ENCODE results near the gene EGLN2. TPM values are rescaled to one million over a fixed set of nuclear protein-coding genes. Genes with fewer than 3 reads are reported as not detected.

EGLN2 gene
- total and polyA plus RNA-seq, 9 of the 15 experiments (the other 6 are each of a cell fraction or from before 2014, with no cell fraction given), result 9.6 to 114 (median 71.0) TPM

DNA sequence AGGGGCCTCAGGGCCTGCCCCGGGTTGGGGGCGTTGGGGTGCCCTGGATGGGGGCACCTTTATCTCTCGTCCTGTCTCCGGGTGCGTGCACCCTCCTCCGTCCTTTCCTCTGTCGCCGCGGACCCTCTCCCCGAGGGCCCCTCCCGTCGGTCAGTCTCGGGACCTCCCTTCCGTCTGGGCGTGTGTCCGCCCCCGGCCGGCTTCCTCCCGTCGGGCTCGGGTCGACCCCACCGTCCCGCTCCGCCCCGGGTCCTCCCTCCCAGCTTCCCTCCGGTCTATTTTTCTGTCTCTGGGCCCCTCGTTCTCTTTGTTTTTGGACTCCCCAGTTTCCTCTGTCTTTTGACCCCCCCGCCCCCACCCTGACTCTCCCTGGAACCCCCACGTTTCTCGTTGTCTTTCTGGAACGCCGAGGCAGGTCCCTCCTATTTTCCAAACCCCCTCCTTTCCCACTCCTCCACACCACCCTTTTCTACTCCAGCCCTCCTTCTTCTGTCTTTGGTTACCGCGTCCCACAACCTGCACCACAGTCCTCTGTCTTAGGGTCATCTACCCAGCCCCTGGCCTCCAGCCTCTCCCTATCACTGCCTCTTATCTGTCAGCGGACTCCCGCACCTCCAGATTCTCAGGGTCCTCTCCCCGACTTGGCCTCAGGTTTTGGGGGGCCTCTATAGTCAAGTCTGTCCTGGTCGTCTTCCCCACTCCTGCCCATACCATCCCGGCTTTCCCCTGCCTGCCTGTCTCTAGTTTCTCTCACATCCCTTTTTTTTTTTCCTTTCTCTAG lies 757 bp downstream of the EGLN2 start (continued):
- TF ChIP-seq RBM34 (IDR thresholded peaks at IDR 0.05; ENCODE audit: borderline replicate concordance, insufficient read depth, low read length) (no peak), ZNF717 (CRISPR knock-in tag; IDR thresholded peaks at IDR 0.05) (no peak), IRF2 (CRISPR knock-in tag; IDR thresholded peaks at IDR 0.05) (no peak), TAF1 (IDR thresholded peaks at IDR 0.05; ENCODE audit: control insufficient read depth, extremely low read depth, insufficient read depth, low read length, severe bottlenecking) (peak; percentile 41), ELF2 (CRISPR knock-in tag; IDR thresholded peaks at IDR 0.05) (no peak), SREBF1 (IDR thresholded peaks at IDR 0.05; ENCODE audit: borderline replicate concordance, low read depth, low read length) (no peak), GABPB1 (CRISPR knock-in tag; IDR thresholded peaks at IDR 0.05) (no peak), POLR2G (IDR thresholded peaks at IDR 0.05; ENCODE audit: low read depth, low read length) (peak; percentile 67), SMARCC2 (IDR thresholded peaks at IDR 0.05; ENCODE audit: low read depth) (no peak), MYNN (IDR thresholded peaks at IDR 0.05) (no peak), MYNN (CRISPR knock-in tag; IDR thresholded peaks at IDR 0.05) (no peak), ZZZ3 (IDR thresholded peaks at IDR 0.05) (no peak), TFAM (CRISPR knock-in tag; conservative IDR thresholded peaks at IDR 0.05) (no peak), EP400 (IDR thresholded peaks at IDR 0.05) (no peak), GTF2A2 (tag; IDR thresholded peaks at IDR 0.05) (no peak), TAL1 (IDR thresholded peaks at IDR 0.05) (no peak), TBL1XR1 (IDR thresholded peaks at IDR 0.05; ENCODE audit: low read length in 2 of 2) (no peak)
- TF ChIP-seq, protein P1, sequence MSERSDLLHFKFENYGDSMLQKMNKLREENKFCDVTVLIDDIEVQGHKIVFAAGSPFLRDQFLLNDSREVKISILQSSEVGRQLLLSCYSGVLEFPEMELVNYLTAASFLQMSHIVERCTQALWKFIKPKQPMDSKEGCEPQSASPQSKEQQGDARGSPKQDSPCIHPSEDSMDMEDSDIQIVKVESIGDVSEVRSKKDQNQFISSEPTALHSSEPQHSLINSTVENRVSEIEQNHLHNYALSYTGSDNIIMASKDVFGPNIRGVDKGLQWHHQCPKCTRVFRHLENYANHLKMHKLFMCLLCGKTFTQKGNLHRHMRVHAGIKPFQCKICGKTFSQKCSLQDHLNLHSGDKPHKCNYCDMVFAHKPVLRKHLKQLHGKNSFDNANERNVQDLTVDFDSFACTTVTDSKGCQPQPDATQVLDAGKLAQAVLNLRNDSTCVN (CRISPR knock-in tag; IDR thresholded peaks at IDR 0.05), result no peak
- TF ChIP-seq, protein P2, sequence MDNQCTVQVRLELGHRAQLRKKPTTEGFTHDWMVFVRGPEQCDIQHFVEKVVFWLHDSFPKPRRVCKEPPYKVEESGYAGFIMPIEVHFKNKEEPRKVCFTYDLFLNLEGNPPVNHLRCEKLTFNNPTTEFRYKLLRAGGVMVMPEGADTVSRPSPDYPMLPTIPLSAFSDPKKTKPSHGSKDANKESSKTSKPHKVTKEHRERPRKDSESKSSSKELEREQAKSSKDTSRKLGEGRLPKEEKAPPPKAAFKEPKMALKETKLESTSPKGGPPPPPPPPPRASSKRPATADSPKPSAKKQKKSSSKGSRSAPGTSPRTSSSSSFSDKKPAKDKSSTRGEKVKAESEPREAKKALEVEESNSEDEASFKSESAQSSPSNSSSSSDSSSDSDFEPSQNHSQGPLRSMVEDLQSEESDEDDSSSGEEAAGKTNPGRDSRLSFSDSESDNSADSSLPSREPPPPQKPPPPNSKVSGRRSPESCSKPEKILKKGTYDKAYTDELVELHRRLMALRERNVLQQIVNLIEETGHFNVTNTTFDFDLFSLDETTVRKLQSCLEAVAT (IDR thresholded peaks at IDR 0.05), result peak in 1 of 2 experiments; percentile 31; a peak in 1 of 4 replicates
- TF ChIP-seq, protein P3, sequence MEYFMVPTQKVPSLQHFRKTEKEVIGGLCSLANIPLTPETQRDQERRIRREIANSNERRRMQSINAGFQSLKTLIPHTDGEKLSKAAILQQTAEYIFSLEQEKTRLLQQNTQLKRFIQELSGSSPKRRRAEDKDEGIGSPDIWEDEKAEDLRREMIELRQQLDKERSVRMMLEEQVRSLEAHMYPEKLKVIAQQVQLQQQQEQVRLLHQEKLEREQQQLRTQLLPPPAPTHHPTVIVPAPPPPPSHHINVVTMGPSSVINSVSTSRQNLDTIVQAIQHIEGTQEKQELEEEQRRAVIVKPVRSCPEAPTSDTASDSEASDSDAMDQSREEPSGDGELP (CRISPR knock-in tag; IDR thresholded peaks at IDR 0.05; ENCODE audit: borderline replicate concordance), result peak; percentile 40; the same call in 1 of the 2 replicates
- TF ChIP-seq, protein P4, sequence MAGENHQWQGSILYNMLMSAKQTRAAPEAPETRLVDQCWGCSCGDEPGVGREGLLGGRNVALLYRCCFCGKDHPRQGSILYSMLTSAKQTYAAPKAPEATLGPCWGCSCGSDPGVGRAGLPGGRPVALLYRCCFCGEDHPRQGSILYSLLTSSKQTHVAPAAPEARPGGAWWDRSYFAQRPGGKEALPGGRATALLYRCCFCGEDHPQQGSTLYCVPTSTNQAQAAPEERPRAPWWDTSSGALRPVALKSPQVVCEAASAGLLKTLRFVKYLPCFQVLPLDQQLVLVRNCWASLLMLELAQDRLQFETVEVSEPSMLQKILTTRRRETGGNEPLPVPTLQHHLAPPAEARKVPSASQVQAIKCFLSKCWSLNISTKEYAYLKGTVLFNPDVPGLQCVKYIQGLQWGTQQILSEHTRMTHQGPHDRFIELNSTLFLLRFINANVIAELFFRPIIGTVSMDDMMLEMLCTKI (IDR thresholded peaks at IDR 0.05; ENCODE audit: partially characterized antibody), result no peak
- TF ChIP-seq, protein P5, sequence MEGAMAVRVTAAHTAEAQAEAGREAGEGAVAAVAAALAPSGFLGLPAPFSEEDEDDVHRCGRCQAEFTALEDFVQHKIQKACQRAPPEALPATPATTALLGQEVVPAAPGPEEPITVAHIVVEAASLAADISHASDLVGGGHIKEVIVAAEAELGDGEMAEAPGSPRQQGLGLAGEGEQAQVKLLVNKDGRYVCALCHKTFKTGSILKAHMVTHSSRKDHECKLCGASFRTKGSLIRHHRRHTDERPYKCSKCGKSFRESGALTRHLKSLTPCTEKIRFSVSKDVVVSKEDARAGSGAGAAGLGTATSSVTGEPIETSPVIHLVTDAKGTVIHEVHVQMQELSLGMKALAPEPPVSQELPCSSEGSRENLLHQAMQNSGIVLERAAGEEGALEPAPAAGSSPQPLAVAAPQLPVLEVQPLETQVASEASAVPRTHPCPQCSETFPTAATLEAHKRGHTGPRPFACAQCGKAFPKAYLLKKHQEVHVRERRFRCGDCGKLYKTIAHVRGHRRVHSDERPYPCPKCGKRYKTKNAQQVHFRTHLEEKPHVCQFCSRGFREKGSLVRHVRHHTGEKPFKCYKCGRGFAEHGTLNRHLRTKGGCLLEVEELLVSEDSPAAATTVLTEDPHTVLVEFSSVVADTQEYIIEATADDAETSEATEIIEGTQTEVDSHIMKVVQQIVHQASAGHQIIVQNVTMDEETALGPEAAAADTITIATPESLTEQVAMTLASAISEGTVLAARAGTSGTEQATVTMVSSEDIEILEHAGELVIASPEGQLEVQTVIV (CRISPR knock-in tag; IDR thresholded peaks at IDR 0.05; ENCODE audit: borderline replicate concordance), result no peak

Data from K562 (cell line).